Lower leg skin (tissue), 3 donors: ENCODE results near the gene C1QTNF1.

Experiments
- POLR2A ChIP-seq, 2 donors: fragments of 450-650 bp; IDR thresholded peaks; one replicate each; pipeline ENCODE4 v1.6.1; 2016 to 2017; ENCODE audit warnings: antibody characterized with exemption in 2 of 2, mild to moderate bottlenecking in 1 of 2, moderate library complexity in 1 of 2
- TF ChIP-seq, protein P1 (sequence below), 3 donors: fragments of 450-650 bp; IDR thresholded peaks; one replicate each; pipeline ENCODE4 v1.5.1; 2016; ENCODE audit warnings: antibody characterized with exemption in 3 of 3, mild to moderate bottlenecking in 3 of 3, moderate library complexity in 2 of 3

GRCh38 chr17:79035686-79036085 lies 11.7 kb downstream of the C1QTNF1 start:
- TF ChIP-seq, protein P1, sequence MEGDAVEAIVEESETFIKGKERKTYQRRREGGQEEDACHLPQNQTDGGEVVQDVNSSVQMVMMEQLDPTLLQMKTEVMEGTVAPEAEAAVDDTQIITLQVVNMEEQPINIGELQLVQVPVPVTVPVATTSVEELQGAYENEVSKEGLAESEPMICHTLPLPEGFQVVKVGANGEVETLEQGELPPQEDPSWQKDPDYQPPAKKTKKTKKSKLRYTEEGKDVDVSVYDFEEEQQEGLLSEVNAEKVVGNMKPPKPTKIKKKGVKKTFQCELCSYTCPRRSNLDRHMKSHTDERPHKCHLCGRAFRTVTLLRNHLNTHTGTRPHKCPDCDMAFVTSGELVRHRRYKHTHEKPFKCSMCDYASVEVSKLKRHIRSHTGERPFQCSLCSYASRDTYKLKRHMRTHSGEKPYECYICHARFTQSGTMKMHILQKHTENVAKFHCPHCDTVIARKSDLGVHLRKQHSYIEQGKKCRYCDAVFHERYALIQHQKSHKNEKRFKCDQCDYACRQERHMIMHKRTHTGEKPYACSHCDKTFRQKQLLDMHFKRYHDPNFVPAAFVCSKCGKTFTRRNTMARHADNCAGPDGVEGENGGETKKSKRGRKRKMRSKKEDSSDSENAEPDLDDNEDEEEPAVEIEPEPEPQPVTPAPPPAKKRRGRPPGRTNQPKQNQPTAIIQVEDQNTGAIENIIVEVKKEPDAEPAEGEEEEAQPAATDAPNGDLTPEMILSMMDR (IDR thresholded peaks at IDR 0.05) = no peak
- no peak for TF ChIP-seq POLR2A (IDR thresholded peaks at IDR 0.05)
